ENCODE data around the gene FOXP2.

The FOXP2 gene

GRCh38 chr7:114415064-114415989 is 712 bp downstream of the FOXP2 start:
- TF ChIP-seq CTCF (IDR thresholded peaks at IDR 0.05; ENCODE audit: low read depth, low read length): no peak
- peak overlapping the region; percentile 49 for H3K4me3 ChIP-seq (ENCODE audit: low read depth, low read length)

GRCh38 chr7:114416129-114416990 is 1.7 kb downstream of the FOXP2 start:
- TF ChIP-seq CTCF (IDR thresholded peaks at IDR 0.05; ENCODE audit: low read depth, low read length): no peak
- H3K4me3 ChIP-seq (ENCODE audit: low read depth, low read length): no peak overlapping the region

- H3K4me3 ChIP-seq (ENCODE audit: low read depth, low read length): no peak overlapping the region
- no peak for TF ChIP-seq CTCF (IDR thresholded peaks at IDR 0.05; ENCODE audit: low read depth, low read length)
Observed at GRCh38 chr7:114417290-114417689, 2.7 kb downstream of the FOXP2 start.

GRCh38 chr7:114418117-114418516 is 3.5 kb downstream of the FOXP2 start:
- no peak overlapping the region for H3K4me3 ChIP-seq (ENCODE audit: low read depth, low read length)

GRCh38 chr7:114419441-114420272 is 5.0 kb downstream of the FOXP2 start:
- no peak overlapping the region for H3K4me3 ChIP-seq (ENCODE audit: low read depth, low read length)
- TF ChIP-seq CTCF (IDR thresholded peaks at IDR 0.05; ENCODE audit: low read depth, low read length): no peak

More at GRCh38 chr7:114418117-114418516, 3.5 kb downstream of the FOXP2 start:
- no peak for TF ChIP-seq CTCF (IDR thresholded peaks at IDR 0.05; ENCODE audit: low read depth, low read length)

- TF ChIP-seq CTCF (IDR thresholded peaks at IDR 0.05; ENCODE audit: low read depth, low read length): no peak; the same call in 1 of the 2 replicates
Observed at GRCh38 chr7:114422507-114423501, 8.2 kb downstream of the FOXP2 start.

More at GRCh38 chr7:114422507-114423501, 8.2 kb downstream of the FOXP2 start:
- H3K4me3 ChIP-seq (ENCODE audit: low read depth, low read length): no peak overlapping the region
